Measurements from ENCODE around the gene ADAMTS13.
A peak's percentile ranks its signal among the peaks of the same experiment; 100 is the strongest.
"Not testable (repeated sequence)": the region's sequence is repeated elsewhere in the genome, so short reads cannot be mapped to it uniquely, and the experiment has no call there.

ADAMTS13 gene

DNA sequence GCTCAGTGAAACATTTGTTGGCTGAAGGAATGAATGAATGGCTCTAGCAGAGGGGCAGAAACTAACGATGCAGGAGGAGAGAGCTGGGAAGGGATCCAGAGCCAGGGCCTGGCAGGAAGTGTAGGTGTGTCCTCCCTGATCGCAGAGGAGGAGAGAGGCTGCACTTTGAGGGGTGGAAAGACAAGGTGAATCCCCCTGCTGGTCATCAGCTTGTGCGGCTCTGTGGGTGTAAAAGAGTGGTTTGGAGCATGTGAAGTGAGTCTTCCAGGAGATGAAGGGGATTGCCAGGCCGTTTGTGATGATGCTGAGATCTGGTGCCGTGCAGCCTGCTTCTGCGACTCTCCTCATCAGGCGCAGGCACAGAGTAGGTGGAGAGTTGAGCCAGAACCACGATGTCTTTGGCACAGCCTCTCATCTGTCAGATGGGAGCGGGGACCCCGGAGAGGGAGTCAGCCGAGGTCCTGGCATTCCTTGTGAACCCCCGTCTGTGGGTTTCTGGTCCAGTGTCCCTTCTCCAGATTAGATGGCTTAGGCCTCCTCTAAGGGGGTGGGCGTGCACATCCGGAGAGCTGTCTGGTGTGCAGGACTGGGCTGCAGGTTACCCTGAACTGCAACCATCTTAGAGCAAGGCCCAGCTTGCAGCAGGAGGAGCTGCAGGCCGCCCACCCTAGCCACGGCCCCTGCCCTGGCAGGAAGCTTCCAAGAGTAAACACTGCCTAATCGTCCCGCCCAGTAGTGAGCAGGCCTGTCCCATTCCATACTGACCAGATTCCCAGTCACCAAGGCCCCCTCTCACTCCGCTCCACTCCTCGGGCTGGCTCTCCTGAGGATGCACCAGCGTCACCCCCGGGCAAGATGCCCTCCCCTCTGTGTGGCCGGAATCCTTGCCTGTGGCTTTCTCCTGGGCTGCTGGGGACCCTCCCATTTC lies at the start of gene ADAMTS13:
TSS of gene ADAMTS13 (plus strand) at position 753 of the 928 bp plus-strand sequence. CDS start at position 830, 77 bp downstream.
- H3K4me3 ChIP-seq (ENCODE audit: low read depth, low read length) = no peak within 1 kb of the TSS
- no peak for DNase-seq (ENCODE audit: low read depth)
- in situ Hi-C loops (cut with HindIII; ENCODE audit: low sequenced_read_pairs) = no loop called here
- peak; percentile 29 for TF ChIP-seq CTCF (IDR thresholded peaks at IDR 0.05; ENCODE audit: low read depth, low read length, missing control alignments)

- no peak for TF ChIP-seq CTCF (IDR thresholded peaks at IDR 0.05; ENCODE audit: low read depth, low read length, missing control alignments)
- in situ Hi-C loops (cut with HindIII; ENCODE audit: low sequenced_read_pairs) = loop anchor here (5.0 kb wide), 2 partner anchors 43 to 93 kb away; partner anchors contain the start of gene REXO4
- H3K4me3 ChIP-seq (ENCODE audit: low read depth, low read length) = peak overlapping the region; percentile 79
- peak; percentile 23 for DNase-seq (ENCODE audit: low read depth)
These were observed 47.5 kb upstream of the ADAMTS13 start for GRCh38 chr9:133374612-133375115.

GRCh38 chr9:133375116-133375723 lies 46.9 kb upstream of the ADAMTS13 start:
- TF ChIP-seq CTCF (IDR thresholded peaks at IDR 0.05; ENCODE audit: low read depth, low read length, missing control alignments) = peak; percentile 13
- in situ Hi-C loops (cut with HindIII; ENCODE audit: low sequenced_read_pairs) = loop anchor here (5.0 kb wide), 1 partner anchor 92 kb away; no protein-coding TSS in a partner anchor
- DNase-seq (ENCODE audit: low read depth) = no peak
- H3K4me3 ChIP-seq (ENCODE audit: low read depth, low read length) = peak overlapping the region; percentile 79

- no peak for TF ChIP-seq CTCF (IDR thresholded peaks at IDR 0.05; ENCODE audit: low read depth, low read length, missing control alignments)
- H3K4me3 ChIP-seq (ENCODE audit: low read depth, low read length) = peak within 1 kb of the TSS; percentile 79
- in situ Hi-C loops (cut with HindIII; ENCODE audit: low sequenced_read_pairs) = loop anchor here (5.0 kb wide), 1 partner anchor 91 kb away; no protein-coding TSS in a partner anchor
- peak; percentile 88 for DNase-seq (ENCODE audit: low read depth)
These were observed 46.2 kb upstream of the ADAMTS13 start, which contains the start of the genes STKLD1 and SURF4 for GRCh38 chr9:133375724-133376654. Gene STKLD1, plus strand, starts transcription at chr9:133376366. Its CDS starts 108 bp downstream, at chr9:133376474. Gene SURF4, minus strand, starts transcription at chr9:133376060. Its CDS starts 91 bp downstream, at chr9:133375969.

DNA sequence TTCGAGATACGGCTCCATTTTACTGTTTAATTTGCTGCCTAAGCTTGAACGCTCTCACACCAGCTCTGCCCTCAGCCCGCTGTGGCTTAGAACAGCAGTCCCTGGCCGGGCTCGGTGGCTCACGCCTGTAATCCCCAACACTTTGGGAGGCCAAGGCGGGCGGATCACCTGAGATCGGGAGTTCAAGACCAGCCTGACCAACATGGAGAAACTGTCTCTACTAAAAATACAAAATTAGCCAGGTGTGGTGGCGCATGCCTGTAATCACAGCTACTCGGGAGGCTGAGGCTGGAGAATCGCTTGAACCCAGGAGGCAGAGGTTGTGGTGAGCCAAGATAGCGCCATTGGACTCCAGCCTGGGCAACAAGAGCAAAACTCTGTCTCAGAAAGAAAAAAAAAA lies 44.9 kb upstream of the ADAMTS13 start:
- not testable (repeated sequence) for DNase-seq (ENCODE audit: low read depth); H3K4me3 ChIP-seq (ENCODE audit: low read depth, low read length)
- in situ Hi-C loops (cut with HindIII; ENCODE audit: low sequenced_read_pairs) = loop anchor here (5.0 kb wide), 1 partner anchor 90 kb away; no protein-coding TSS in a partner anchor

DNA sequence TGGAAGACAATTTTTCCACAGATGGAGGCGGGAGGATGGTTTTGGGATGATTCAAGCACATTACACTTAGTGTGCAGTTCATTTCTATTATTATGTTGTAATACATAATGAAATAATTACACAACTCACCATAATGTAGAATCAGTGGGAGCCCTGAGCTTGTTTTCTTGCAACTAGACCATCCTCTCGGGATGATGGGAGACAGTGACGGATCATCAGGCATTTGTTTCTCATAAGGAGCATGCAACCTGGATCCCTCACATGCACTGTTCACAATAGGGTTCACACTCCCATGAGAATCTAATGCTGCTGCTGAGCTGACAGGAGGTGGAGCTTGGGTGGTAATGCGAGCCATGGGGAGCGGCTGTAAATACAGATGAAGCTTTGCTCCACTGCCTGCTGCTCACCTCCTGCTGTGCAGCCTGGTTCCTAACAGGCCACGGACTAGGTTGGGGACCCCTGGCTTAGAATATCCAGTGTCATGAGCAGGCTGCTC lies 44.4 kb upstream of the ADAMTS13 start:
- no peak overlapping the region for H3K4me3 ChIP-seq (ENCODE audit: low read depth, low read length)
- in situ Hi-C loops (cut with HindIII; ENCODE audit: low sequenced_read_pairs) = loop anchor here (5.0 kb wide), 1 partner anchor 90 kb away; no protein-coding TSS in a partner anchor
- TF ChIP-seq CTCF (IDR thresholded peaks at IDR 0.05; ENCODE audit: low read depth, low read length, missing control alignments) = no peak
- DNase-seq (ENCODE audit: low read depth) = no peak

Measured in astrocyte of the cerebellum (primary cell).